NK-92 (cell line): ENCODE measurements around the gene MRPS9.

Source experiments
- DNase-seq: peaks from one replicate; lab custom pipeline; 2025; ENCODE audit not compliant: unreplicated experiment; lab: John Stamatoyannopoulos, UW

Gene MRPS9

DNA sequence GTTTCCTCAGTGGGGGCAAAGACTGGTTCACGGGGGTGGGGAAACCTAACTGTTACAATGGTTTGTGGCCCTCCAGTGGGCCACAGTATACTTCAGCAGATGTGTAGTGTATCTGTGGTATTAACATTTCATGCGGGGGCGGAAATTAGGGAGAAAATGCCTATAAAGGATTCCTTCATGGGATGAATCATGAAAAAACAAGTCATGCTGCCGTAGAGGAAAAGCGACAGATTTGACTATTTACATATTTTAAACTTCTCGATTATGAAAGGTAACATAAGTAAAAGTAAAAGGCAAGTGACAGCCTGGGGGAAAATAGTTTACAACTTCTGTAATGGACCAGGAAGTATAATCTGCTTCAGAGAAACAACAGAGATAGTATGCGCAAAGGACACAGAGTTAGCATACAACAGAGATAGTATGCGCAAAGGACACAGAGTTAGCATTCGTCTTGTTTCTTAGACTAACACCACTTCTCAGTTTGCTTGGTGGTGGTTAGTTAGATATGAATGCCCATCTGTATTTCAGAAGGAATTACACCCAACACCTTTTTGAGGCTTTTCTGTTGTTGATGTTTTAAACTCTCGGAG is 41.1 kb downstream of the MRPS9 start:
- DNase-seq = no peak

DNA sequence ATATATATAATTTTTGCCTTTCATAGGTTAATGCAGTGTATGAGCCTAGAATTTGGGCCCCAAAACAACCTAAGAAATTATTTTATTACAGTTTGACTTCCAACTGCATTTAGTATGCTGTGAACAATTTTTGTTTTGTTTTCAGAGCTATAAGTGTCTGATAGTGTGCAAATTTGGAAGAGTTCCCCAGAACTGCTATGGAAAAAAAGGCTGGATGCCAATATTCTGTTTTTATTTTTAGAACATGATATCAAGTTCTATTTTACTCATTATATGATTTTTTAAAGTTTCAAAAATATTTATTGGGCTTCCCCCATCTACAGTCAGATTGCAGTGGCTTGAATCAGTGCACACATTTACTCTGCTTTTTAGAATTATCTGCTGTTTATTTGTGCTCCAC is 42.6 kb downstream of the MRPS9 start:
- DNase-seq = no peak

DNA sequence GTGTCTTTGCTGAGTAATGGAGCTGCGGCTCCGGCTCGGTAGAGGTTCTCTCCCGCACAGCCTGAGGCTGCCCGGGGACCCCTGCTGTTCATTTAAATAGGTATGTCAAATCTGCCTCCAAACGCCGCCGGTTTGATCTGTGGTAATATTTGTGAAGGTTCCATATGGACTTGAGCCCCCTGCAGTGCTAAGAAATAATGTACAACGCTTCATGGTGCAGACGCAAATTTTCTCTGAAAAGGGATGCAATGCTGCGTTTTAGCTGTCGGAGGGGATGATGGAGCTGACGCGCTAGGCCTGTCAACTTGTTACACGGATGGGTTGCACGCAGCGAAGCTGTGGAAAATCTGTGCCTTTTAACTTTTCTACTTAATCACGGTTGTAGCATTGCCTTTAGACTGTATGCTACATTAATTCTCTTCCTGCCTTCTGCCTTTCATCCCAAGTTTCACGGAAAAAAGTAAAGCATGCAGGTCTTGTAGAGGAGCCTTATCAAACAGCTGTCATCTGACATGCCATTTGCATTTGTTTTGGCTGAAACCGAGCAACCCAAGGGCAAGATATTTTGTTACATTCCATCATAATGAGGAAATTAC is 43.2 kb downstream of the MRPS9 start:
- DNase-seq = no peak

DNA sequence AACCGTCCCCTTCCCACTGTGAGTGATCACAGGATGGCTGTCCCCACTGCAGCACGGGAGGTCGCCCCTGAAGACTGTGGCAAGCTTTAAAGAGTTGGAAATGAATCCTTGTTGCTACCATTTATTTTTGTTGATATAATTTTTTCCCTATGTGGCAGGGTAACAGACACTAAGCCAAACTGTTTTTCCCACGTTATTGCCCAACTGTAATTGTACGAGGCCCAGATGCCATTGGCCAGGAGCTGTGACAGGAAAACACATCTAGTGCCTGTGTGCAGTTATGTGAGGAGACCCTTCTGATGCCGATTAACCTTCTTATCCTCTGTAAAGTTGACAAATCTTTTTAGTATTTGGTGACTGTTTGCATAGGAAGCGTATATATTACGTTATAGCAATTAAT is 44.2 kb downstream of the MRPS9 start:
- no peak for DNase-seq

DNA sequence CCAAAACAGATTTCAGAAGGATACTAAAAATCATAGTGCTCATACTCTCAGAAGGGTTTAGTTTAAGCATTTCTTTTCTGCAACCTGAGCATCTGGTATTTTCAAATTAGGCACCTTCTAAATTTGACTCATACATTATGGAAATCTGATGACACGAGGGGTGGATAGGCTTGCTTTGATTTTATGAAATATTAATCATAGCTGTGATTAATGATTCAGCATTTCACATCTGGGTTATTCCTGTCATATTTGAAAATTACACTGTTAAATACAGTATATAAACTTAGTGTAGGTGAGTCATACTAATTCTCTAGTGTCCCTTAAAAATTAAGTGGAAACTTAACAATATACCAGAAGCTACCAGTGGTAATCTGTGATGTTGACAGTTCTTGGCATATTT is 47.7 kb downstream of the MRPS9 start:
- no peak for DNase-seq

DNA sequence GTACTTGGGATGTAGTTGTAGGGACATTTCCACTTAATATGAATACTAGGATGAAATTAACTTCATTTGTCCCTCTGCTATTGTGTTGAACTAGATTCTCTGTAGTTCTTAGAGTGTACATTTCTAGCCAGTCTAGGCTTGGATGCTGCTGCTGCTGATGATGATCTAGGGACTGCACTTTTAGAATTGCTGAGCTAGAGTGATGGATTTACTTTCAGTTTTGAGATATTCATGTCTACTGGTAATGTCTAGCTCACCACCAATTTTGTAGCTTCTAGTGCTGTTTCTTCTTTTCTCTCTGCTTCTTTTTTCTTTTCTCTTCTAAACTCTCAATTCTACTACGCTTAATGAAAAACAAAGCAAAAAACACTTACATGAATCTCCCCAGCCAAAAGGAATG is 49.4 kb downstream of the MRPS9 start:
- DNase-seq = no peak

DNA sequence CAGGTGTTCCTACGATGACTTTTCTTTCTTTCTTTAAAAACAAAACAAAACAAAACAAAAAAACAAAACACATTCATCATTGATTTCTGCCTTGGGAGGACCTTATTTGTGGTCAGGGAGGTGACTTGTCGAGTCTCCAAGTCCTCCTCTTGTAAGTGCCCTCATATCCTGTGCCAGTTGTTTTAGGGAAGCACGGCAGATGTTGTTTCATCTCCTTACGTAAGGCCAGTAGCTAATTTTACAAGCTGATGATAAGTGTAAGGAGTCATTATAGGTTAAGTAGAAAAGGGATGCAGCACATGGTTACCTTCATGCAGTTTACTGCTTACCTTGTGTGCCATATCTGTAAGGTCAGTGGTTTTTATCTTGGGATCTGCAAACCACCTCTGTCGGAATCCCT is 52.2 kb downstream of the MRPS9 start:
- DNase-seq = no peak

DNA sequence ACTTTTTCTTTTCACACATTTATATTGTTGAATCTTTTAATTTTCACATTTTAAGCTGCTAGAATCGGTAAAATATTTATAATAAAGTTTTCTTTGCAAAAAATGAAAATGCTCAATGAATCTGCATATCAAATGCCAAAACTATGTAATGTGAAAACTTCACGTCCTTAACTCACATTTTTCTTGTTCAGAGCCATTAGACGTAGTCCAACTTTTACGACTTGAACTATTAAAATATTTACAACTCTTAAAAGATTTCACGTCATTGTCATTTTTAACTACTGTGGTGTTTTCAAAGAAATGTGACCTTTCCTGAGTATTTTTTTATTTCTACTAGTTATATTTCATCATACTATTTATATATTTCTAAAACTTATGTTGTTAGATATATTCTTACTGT is 54.9 kb downstream of the MRPS9 start:
- DNase-seq = no peak

DNA sequence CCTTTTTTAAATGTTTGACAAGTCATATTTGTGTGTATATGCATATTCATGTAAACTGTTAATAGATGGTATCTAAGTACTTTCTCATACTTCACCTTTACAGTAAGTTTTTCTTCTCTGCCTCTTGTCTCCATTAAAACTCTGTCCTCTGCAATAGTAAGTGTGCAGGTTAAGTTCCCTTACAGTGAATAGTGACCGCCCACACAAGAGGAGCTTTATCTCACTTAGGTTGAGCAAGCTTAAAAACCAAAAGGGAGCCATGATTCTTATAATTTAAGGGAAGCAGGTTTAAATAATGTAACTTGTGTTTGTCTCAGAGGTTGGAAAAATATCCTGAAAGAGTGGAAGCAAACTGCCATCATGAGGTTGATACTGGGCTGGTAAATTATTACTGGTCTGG is 61.3 kb downstream of the MRPS9 start:
- no peak for DNase-seq

DNA sequence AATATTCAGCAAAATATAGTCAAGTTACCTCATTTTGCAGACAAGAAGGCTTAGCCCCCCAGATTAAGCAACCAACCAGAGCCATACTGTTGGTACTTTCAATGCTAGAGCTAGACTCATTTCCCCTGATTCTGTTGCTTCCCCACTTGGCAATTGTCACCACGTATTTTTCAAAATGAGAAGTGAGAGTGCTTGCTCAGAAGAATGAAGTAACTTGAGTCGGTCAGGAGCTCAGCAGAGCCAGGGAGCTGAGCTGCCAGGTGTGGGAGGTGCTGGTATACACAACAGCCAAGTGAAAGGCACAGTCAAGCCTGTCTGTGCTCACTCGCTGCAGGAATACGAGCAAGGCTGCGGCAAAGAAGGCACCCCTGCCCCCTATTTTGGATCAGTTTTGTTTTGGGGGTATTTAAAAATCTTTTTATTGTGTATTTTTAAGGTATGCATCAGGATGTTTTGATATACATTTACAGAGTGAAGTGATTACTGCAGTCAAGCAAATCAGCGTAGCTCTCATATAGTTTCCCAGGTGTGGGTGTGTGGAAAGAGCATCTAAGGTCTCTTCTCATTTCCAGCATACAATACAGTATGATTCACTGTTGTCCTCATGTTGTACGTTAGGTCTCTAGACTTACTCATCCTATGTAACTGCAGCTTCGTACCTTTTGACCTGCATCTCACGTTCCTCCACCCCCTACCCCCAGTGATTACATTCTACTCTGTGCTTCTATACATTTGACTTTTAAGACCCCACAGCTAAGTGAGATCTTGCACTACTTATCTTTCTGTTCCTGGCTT is 62.4 kb downstream of the MRPS9 start:
- DNase-seq = no peak

DNA sequence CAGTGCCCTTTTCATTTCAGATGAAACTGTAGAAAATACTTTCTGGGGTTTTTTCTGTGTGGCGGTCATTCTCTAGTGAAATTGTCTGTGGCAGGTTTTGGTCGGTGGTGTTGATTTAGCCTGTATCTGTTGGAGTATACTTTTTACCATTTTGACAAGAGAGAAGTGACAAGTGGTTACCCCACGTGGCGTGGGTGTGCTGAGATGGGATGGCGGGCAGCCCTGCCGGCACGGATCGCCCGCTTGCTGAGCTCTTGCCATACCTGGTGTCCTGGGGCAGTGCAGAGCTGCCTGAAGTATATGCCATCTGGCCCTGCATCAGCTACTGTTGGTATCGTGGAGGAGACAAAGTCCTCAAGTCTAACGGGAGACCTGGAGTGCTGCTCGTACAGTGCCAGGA is 64.1 kb downstream of the MRPS9 start:
- DNase-seq = no peak

DNA sequence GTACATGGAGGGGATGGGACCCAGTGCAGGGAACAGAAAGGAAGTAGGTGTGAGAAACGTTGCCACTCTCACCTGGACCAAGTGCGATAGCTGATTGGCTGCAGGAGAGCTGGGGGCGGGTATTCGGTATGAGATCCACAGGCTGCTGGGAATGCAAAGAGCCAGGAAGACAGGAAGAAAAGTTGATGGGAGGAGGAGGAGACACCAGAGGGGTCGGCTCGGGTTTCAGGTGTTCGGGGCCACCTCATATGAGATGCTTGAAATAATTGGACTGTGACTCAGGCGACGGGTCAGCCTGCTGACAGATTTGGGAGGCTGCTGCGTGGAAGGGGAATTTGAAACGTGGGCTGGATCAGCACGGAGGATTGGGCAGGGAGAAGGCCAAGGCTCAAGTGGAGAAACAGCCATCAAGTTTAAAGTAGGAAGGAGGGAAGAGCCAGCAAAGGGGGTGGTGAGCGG is 65.1 kb downstream of the MRPS9 start:
- no peak for DNase-seq

DNA sequence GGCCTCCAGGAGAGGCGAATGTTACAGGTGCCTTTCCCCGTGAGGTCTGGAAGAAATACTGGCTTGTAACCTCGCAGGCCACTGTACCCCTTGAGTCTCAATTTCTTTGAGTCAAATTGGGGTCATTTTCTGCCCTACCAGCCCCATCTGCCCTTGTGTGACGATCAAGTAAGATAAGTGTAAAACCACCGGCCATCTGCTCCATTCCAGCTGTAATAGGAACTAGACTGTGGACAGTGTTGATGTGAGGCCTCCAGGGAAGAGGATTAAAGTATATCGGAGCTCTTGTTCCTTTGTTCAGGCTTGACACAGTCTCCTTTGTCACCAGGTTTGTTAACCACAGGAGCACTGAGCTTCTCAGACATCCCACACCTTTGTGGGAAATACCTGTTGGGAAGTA is 65.6 kb downstream of the MRPS9 start:
- DNase-seq = no peak

DNA sequence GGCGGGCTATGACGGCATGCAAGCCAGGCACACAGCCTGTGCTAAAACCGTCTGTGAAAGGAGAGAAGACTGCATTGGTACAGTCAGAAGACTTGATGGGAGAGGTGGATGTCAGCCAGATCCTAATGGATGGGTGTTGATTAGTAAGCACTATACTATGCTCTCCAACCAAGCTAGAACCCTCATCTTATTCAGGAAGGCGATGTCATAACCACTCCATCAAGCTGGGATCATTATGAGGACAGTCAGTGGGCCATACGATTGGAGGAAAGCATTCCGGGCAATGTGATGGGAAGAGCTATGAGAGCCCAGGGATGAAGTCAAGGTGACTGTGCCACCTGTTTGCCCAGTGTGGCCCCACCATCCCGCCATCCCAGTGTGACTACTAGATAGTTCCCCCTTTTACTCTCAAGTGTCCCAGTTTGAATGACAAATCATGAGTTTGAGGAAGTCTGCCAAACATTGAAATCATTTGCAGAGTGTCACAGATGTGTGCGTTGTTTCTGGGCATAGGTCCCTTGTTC is 66.4 kb downstream of the MRPS9 start:
- no peak for DNase-seq

DNA sequence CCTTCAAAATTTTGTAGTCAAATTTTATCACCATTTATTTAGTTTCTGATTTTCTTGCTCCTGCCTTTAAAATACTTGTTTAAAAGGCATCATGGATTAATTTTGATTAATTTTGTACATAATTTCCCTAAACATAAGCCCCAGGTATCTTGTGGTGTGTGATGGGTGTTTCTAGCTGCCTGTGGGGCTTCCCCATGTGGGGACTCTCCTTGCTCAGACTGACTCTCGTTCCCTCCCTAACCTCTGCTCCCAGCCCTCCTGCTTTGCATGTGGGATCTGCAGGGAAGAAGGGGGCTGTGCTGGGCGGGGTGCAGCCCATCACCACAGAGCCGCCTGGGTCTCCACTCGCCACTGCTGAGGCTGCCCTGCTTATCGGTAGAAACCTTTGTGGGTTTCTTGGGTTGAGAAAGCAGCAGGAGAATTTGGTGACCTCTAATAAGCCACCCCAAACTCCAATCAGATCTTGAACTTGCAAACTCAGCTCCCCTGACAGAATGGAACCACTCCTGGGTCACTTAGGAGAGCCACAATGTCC is 72.5 kb downstream of the MRPS9 start:
- no peak for DNase-seq

DNA sequence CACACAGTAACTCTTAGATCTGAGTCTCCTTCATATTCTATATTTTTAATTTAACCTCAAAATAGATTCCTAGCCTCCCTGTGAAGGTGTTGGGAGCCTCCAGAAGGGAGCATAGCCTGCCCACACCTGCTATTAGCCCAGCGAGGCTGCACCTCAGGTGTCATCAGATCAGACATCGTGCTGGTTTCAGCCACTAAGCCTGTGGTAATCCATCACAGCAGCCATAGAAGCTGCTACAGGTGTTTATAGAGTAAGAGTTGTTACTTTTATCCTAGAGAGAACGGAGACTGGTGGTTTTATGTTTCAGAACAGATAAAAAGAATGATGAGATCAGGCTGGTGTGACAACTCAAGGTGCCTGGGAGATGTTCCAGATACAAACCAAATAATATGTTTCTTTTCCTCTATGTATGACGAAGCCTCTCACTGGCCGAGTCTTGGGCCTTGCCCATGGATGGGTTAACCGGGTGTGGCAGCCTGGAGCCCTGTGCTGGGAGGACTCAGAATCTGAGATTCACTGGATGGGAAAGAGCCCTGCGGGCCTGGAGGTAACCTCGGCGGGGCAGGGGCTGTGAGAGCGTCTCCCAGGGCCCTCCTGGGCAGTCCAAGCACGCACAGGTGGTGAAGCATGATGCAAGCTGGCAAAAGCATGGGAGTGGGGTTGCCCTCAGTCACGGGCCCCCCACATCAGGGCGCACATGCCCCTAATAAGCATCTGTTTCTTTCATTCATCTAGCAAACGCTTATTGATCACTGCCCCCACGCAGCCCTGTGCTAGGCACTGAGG is 73.7 kb downstream of the MRPS9 start:
- DNase-seq = no peak

DNA sequence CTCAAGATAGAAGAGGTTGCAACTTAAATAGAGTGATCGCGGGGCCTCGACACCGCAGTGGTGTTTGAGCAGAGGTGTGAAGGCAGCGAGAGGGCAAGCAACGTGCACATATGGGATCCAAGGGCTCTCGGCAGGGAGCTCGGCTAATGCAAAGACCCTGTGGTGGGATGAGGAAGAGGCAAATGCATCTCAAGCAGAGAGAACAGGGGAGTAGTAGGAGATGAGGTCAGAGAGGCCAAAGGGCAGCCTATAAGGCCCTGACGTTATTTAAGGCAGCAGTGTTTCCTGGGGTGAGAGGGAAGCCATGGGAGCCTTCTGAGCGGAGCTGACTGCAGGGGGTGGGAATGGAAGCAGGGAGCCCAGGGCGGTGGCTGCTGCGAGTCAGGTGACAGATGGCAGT is 74.5 kb downstream of the MRPS9 start:
- DNase-seq = no peak

DNA sequence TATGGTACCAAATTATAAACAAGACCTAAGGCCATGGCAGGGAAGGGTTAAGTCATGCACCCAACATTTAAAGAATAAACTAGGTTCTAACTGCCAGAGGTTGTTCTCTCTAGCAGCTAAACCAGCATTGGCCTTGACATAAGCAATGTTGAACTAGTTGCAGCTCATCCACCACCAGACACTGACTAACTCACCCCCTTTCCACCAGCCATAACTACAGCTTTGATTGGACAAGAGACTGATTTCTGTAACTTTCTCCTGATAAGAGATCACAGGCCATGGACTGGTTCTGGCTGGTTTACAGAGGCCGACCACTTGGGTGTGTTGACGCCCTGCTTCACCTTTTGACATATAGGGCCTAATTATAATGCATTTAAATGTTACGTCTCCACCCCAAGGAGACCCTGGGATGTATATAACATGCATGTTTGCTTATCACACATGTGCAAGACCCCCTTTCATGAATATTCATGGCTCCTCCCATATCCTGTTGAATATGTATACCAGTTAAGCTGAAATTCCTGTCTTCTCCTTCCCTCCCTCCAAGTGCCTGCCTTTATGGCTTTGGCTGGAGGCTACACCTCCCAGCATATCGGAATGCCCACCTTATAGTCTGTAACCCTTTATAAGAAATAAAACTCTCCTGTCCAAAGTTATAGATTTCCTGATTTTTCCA is 75.9 kb downstream of the MRPS9 start:
- no peak for DNase-seq

DNA sequence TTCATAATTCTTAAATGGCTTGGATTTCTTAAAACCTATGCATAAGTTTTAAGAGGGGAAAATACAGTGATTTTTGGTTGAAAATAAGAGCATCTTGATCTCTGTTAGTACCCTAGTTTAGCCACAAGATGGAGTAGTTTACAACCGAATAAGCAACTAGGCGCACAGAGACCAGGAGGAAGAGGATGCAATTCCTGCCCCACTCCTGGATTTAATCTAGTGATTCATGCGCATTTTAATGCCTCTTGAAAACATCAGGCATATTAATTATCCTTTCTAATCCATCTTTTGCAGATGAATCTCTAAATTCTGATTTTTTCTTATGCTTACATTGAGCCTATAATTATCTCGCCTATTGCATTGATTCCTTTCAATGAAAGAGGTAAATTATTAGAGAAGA is 76.7 kb downstream of the MRPS9 start:
- DNase-seq = no peak

DNA sequence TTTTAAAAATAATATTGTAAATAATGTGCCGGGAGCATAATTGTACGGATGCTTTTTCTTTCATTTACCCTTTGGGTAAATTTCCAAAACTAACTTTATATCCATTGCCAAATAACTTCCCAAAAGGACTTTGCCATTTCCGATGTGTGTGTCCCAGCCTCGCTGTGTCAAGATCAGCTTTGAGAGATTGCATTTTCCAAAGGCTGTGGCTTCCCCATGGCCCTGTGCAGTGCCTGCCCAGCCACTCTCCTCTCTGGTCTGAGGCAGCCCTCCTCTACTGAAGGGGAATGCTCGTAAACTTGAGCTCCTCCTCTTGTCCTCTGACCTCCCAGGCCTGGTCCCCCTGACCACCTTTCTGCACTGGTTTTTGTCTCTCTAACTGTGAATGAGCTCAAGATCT is 78.5 kb downstream of the MRPS9 start:
- no peak for DNase-seq

DNA sequence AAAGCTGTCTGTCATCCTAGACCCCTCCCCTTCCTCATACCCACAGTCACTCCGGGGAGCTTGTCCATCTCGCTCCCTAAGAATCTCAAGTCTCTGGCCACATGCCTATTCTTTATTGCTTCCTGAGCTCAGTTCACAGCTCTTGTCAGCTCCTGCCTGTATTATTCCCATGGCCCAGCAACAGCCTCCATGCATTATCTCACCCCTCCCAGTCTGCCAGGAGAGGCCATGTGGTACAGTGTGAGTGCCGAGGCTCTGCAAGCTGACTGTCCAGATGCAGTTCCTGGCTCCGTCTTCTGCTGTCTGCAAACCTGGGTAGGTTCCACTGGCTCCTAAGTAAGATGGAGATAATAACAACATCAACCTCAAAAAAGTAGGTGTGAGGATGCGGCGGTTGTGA is 79.7 kb downstream of the MRPS9 start:
- DNase-seq = no peak
